Measurements from ENCODE around the gene TNPO1. TPM values are rescaled to one million over a fixed set of nuclear protein-coding genes. Genes with fewer than 3 reads are reported as not detected.
A peak's percentile ranks its signal among the peaks of the same experiment; 100 is the strongest.

TNPO1 gene
- total RNA-seq, 1 donor from 2014 or later = 172 TPM

GRCh38 chr5:72814104-72814503, 2.4 kb upstream of the TNPO1 start:
- no peak for DNase-seq (ENCODE audit: low read depth, low spot score)
- Mint-ChIP-seq H3K9me3 (no peaks in the 10 kb centered on the region), H3K4me1 (peaks cover 23% of the 10 kb centered on the region), H3K36me3 (ENCODE audit: low read depth) (peaks cover 1% of the 10 kb centered on the region), H3K27me3 (ENCODE audit: low read depth) (no peaks in the 10 kb centered on the region), H3K27ac (ENCODE audit: unreplicated experiment) (no peak overlapping the region), H3K4me3 (no peak overlapping the region)
- TF ChIP-seq CTCF (conservative IDR thresholded peaks at IDR 0.05) = no peak

GRCh38 chr5:72814864-72815263, 1.6 kb upstream of the TNPO1 start:
- H3K27ac Mint-ChIP-seq (ENCODE audit: unreplicated experiment) = no peak overlapping the region
- no peak for TF ChIP-seq CTCF (conservative IDR thresholded peaks at IDR 0.05)
- H3K9me3 Mint-ChIP-seq = no peaks in the 10 kb centered on the region
- no peaks in the 10 kb centered on the region for H3K27me3 Mint-ChIP-seq (ENCODE audit: low read depth)
- H3K36me3 Mint-ChIP-seq (ENCODE audit: low read depth) = peaks cover 3% of the 10 kb centered on the region
- DNase-seq (ENCODE audit: low read depth, low spot score) = no peak
- H3K4me3 Mint-ChIP-seq = peak overlapping the region; percentile 42
- H3K4me1 Mint-ChIP-seq = peaks cover 28% of the 10 kb centered on the region

GRCh38 chr5:72815580-72816283, 729 bp upstream of the TNPO1 start:
- Mint-ChIP-seq H3K4me3 (peak overlapping the region; percentile 98), H3K4me1 (peaks cover 28% of the 10 kb centered on the region), H3K36me3 (ENCODE audit: low read depth) (peaks cover 3% of the 10 kb centered on the region), H3K27me3 (ENCODE audit: low read depth) (no peaks in the 10 kb centered on the region), H3K27ac (ENCODE audit: unreplicated experiment) (peak overlapping the region; percentile 99), H3K9me3 (no peaks in the 10 kb centered on the region)
- DNase-seq (ENCODE audit: low read depth, low spot score) = no peak
- no peak for TF ChIP-seq CTCF (conservative IDR thresholded peaks at IDR 0.05)

- H3K4me1 Mint-ChIP-seq = peaks cover 35% of the 10 kb centered on the region
- peak; percentile 55 for DNase-seq (ENCODE audit: low read depth, low spot score)
- peaks cover 3% of the 10 kb centered on the region for H3K36me3 Mint-ChIP-seq (ENCODE audit: low read depth)
- no peaks in the 10 kb centered on the region for H3K9me3 Mint-ChIP-seq
- no peaks in the 10 kb centered on the region for H3K27me3 Mint-ChIP-seq (ENCODE audit: low read depth)
- H3K27ac Mint-ChIP-seq (ENCODE audit: unreplicated experiment) = peak overlapping the region; percentile 100
- H3K4me3 Mint-ChIP-seq = peak overlapping the region; percentile 98
- TF ChIP-seq CTCF (conservative IDR thresholded peaks at IDR 0.05) = no peak
Observed at GRCh38 chr5:72817076-72817481, 618 bp downstream of the TNPO1 start.

- peak overlapping the region; percentile 100 for H3K27ac Mint-ChIP-seq (ENCODE audit: unreplicated experiment)
- H3K36me3 Mint-ChIP-seq (ENCODE audit: low read depth) = peaks cover 3% of the 10 kb centered on the region
- peak overlapping the region; percentile 98 for H3K4me3 Mint-ChIP-seq
Observed at GRCh38 chr5:72817671-72818266, 1.3 kb downstream of the TNPO1 start.

More at GRCh38 chr5:72817671-72818266, 1.3 kb downstream of the TNPO1 start:
- no peak for DNase-seq (ENCODE audit: low read depth, low spot score)
- Mint-ChIP-seq H3K4me1 (peaks cover 35% of the 10 kb centered on the region), H3K9me3 (no peaks in the 10 kb centered on the region), H3K27me3 (ENCODE audit: low read depth) (no peaks in the 10 kb centered on the region)
- no peak for TF ChIP-seq CTCF (conservative IDR thresholded peaks at IDR 0.05)

All from neural crest cell (in vitro differentiated cells).